HG02840 (cell line): Measurements from ENCODE around the gene NEDD4L.
"Not testable (repeated sequence)": the region's sequence is repeated elsewhere in the genome, so short reads cannot be mapped to it uniquely, and the experiment has no call there.

Source experiments
- ATAC-seq: cut with Tn5 transposase; IDR thresholded peaks from one replicate; pipeline ENCODE4 v1.9.1; 2021; ENCODE audit warnings: mild to moderate bottlenecking, moderate library complexity, moderate number of reproducible peaks; ENCODE audit not compliant: unreplicated experiment, low FRiP score

Gene NEDD4L

GRCh38 chr18:58419587-58420199 is 375.7 kb downstream of the NEDD4L start:
- ATAC-seq, result no peak

- ATAC-seq, result no peak
Measured at GRCh38 chr18:58426611-58427010, 382.6 kb downstream of the NEDD4L start.

- ATAC-seq, result no peak
Measured at GRCh38 chr18:58427321-58427720, 383.3 kb downstream of the NEDD4L start.

GRCh38 chr18:58429442-58429841 is 385.4 kb downstream of the NEDD4L start:
- no peak for ATAC-seq

GRCh38 chr18:58431215-58431614 is 387.2 kb downstream of the NEDD4L start:
- no peak for ATAC-seq

- no peak for ATAC-seq
Measured at GRCh38 chr18:58432050-58432727, 388.2 kb downstream of the NEDD4L start.

- not testable (repeated sequence) for ATAC-seq
Measured at GRCh38 chr18:58435221-58436005, 391.4 kb downstream of the NEDD4L start.

- ATAC-seq, result no peak
Measured at GRCh38 chr18:58438161-58438957, 394.3 kb downstream of the NEDD4L start.

GRCh38 chr18:58438958-58439300 is 394.9 kb downstream of the NEDD4L start:
- no peak for ATAC-seq

GRCh38 chr18:58443671-58444070 is 399.6 kb downstream of the NEDD4L start:
- ATAC-seq, result no peak

- no peak for ATAC-seq
Measured at GRCh38 chr18:58446391-58447060, 402.5 kb downstream of the NEDD4L start.

GRCh38 chr18:58447402-58448095 is 403.5 kb downstream of the NEDD4L start:
- ATAC-seq, result no peak

GRCh38 chr18:58449464-58449863 is 405.4 kb downstream of the NEDD4L start:
- ATAC-seq, result no peak
